A673 (cell line): ENCODE measurements around the gene TECPR1. TPM values are rescaled to one million over a fixed set of nuclear protein-coding genes. Genes with fewer than 3 reads are reported as not detected.
A peak's percentile ranks its signal among the peaks of the same experiment; 100 is the strongest.

Source experiments
- BruUV-seq: library from RNA; stranded (reverse); fragments of 400-500 nt; replicated peaks from 2 replicates; lab custom pipeline; 2021; lab: Mats Ljungman, UMichigan
- CTCF ChIA-PET: fragments of 300-600 bp; sonication (Branson Sonifier 250); formaldehyde crosslinking; loops from one replicate; lab custom pipeline; 2022; ENCODE audit warnings: antibody characterized with exemption; lab: Charles Lee
- POLR2A ChIA-PET: fragments of 300-600 bp; sonication (Branson Sonifier 250); formaldehyde crosslinking; loops from one replicate; lab custom pipeline; 2022; ENCODE audit warnings: antibody characterized with exemption; ENCODE audit not compliant: low non-redundant PET; lab: Charles Lee
- DNase-seq: peaks from one replicate; pipeline ENCODE4 v3.0.0-alpha.2; 2015; ENCODE audit warnings: low spot score
- H3K27ac ChIP-seq: fragments of 200-600 bp; sonication (generic); 2 replicates; pipeline ENCODE4 v1.5.1; 2016; ENCODE audit warnings: mixed run types, low read depth, mild to moderate bottlenecking, mixed read lengths, antibody characterized with exemption, low read length; ENCODE audit not compliant: poor library complexity, severe bottlenecking
- H3K27me3 ChIP-seq: fragments of 200-600 bp; sonication (generic); replicated peaks from 2 replicates; pipeline ENCODE4 v1.6.1; 2017; ENCODE audit warnings: mixed run types, low read depth, mild to moderate bottlenecking, mixed read lengths, antibody characterized with exemption, low read length; ENCODE audit not compliant: insufficient read depth, poor library complexity
- H3K36me3 ChIP-seq: fragments of 200-600 bp; sonication (generic); 2 replicates; pipeline ENCODE4 v1.6.1; 2016; ENCODE audit warnings: mixed run types, mild to moderate bottlenecking, mixed read lengths, antibody characterized with exemption, low read length; ENCODE audit not compliant: insufficient read depth, poor library complexity, severe bottlenecking
- H3K4me1 ChIP-seq: fragments of 200-600 bp; sonication (generic); 2 replicates; pipeline ENCODE4 v1.6.1; 2017; ENCODE audit warnings: mixed run types, mild to moderate bottlenecking, mixed read lengths, antibody characterized with exemption, low read length; ENCODE audit not compliant: insufficient read depth, poor library complexity, severe bottlenecking
- H3K4me3 ChIP-seq: fragments of 200-600 bp; sonication (generic); 2 replicates; pipeline ENCODE4 v1.5.1; 2016; ENCODE audit warnings: low read depth, mixed run types, mild to moderate bottlenecking, mixed read lengths, low read length; ENCODE audit not compliant: poor library complexity, severe bottlenecking
- H3K9me3 ChIP-seq: fragments of 200-600 bp; sonication (generic); 2 replicates; pipeline ENCODE4 v1.6.1; 2016; ENCODE audit warnings: mixed run types, low read depth, mild to moderate bottlenecking, mixed read lengths, antibody characterized with exemption, low read length; ENCODE audit not compliant: poor library complexity, severe bottlenecking
- EZH2 ChIP-seq: fragments of 200-600 bp; sonication (generic); IDR thresholded peaks from 2 replicates; pipeline ENCODE4 v1.6.1; 2017; ENCODE audit warnings: borderline replicate concordance, low read depth, mild to moderate bottlenecking, mixed read lengths, antibody characterized with exemption, low read length; ENCODE audit not compliant: poor library complexity, severe bottlenecking
- intact Hi-C: fragments of 100-400 bp; cut with micrococcal nuclease; formaldehyde crosslinking; loops from one replicate; pipeline ENCODE4 v1.10.0; 2022; ENCODE audit not compliant: unreplicated experiment
- total RNA-seq: library from RNA; stranded (reverse); gene quantifications from 2 replicates; pipeline ENCODE4 v1.2.3, GENCODE V29; 2021
- TF ChIP-seq, protein P1 (sequence below): fragments of 300-800, 200-600 bp; sonication (generic); conservative IDR thresholded peaks from 2 replicates; pipeline ENCODE4 v1.5.1; 2017; ENCODE audit warnings: low read depth, mild to moderate bottlenecking, antibody characterized with exemption, low read length, moderate library complexity, mixed read lengths

TECPR1 gene
- total RNA-seq, 1 experiment from 2014 or later = 25.9 TPM

DNA sequence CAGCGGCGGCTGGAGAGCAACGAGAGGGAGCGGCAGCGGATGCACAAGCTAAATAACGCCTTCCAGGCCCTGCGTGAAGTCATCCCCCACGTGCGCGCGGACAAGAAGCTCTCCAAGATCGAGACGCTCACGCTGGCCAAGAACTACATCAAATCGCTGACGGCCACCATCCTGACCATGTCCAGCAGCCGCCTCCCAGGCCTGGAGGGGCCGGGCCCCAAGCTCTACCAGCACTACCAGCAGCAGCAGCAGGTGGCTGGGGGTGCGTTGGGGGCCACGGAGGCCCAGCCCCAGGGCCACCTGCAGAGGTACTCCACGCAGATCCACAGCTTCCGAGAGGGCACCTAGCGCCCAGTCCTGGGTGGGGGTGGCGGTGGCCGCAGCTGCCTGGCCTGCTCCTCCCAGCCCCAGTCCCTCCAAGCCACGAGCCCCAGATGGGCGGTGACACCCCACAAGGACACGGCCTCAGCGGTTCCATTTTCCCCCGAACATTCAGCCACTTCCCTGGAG lies 39.4 kb downstream of the TECPR1 start:
- no peak for TF ChIP-seq EZH2
- TF ChIP-seq, protein P1, sequence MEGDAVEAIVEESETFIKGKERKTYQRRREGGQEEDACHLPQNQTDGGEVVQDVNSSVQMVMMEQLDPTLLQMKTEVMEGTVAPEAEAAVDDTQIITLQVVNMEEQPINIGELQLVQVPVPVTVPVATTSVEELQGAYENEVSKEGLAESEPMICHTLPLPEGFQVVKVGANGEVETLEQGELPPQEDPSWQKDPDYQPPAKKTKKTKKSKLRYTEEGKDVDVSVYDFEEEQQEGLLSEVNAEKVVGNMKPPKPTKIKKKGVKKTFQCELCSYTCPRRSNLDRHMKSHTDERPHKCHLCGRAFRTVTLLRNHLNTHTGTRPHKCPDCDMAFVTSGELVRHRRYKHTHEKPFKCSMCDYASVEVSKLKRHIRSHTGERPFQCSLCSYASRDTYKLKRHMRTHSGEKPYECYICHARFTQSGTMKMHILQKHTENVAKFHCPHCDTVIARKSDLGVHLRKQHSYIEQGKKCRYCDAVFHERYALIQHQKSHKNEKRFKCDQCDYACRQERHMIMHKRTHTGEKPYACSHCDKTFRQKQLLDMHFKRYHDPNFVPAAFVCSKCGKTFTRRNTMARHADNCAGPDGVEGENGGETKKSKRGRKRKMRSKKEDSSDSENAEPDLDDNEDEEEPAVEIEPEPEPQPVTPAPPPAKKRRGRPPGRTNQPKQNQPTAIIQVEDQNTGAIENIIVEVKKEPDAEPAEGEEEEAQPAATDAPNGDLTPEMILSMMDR = no peak
- Histone ChIP-seq H3K4me1 (no peaks in the 10 kb centered on the region), H3K27ac (no peak overlapping the region), H3K27me3 (no peaks in the 10 kb centered on the region), H3K36me3 (no peaks in the 10 kb centered on the region), H3K9me3 (no peaks in the 10 kb centered on the region), H3K4me3 (no peak overlapping the region)
- POLR2A ChIA-PET = no interaction called here
- DNase-seq = no peak
- BruUV-seq = no TSS peak
- intact Hi-C loops = no loop called here
- CTCF ChIA-PET = no interaction called here

DNA sequence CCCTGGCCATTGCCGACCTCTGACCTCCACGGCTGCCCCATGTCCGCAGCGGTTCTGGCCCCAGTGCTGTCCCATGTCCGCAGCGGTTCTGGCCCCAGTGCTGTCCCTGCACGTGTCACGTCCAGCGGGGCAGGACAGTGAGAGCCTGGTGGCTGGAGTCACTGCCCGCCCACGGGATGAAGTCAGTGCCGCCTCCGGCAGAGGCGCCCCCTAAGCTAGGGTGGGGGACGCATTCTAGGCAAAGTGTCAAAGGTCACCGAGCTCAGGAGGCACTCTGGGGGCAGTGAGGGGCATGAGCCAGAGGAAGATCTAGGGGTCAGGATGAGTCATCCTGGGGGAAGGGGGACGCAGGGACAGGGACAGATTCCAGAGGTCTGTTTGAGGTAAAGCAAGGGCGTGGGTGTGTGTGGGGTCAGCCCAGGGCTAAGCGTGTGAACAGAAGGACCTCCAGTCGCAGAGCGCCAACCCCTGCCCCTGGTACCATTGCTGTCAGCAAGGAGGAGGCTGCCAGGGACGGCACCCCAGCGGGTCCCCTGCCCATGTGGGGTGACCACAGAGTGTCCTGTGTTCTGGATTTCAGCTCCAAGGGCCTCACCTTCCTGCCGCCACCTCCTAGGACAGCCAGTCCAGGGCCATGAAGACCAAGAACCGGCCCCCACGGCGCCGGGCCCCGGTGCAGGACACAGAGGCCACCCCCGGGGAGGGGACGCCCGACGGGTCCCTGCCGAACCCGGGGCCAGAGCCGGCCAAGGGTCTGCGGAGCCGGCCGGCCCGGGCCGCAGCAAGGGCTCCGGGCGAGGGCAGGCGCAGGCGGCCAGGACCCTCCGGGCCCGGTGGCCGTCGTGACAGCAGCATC lies 40.1 kb downstream of the TECPR1 start:
- H3K36me3 ChIP-seq = peaks cover 3% of the 10 kb centered on the region
- no peak for TF ChIP-seq EZH2
- TF ChIP-seq, protein P1 = no peak
- DNase-seq = no peak
- intact Hi-C loops = no loop called here
- no peaks in the 10 kb centered on the region for H3K9me3 ChIP-seq
- ChIA-PET CTCF (no interaction called here), POLR2A (no interaction called here)
- H3K4me1 ChIP-seq = no peaks in the 10 kb centered on the region
- H3K27ac ChIP-seq = no peak overlapping the region
- BruUV-seq = no TSS peak
- no peaks in the 10 kb centered on the region for H3K27me3 ChIP-seq
- peak overlapping the region; percentile 42 for H3K4me3 ChIP-seq

DNA sequence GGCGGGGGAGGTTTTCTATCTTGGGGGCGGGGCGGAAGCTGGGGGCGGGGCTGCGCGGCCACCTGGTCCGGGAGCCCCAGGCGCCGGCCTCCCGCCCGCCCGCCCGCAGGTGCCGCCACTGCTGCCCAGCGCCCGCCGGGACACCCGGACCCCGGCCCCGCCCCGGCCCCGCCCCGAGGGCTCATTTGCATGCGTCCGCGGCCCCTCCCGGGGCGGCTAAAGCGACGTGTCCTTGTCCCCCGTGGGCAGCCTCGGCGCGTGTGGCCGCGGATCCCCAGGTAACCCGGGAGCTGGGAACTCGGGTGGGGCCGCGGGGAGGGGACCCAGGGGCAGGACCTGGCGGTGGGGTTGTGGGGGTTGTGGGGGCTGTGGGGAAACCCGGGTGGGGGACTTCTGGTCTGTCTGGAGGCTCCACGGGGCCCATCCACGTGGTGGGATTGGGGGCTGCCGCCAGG lies 40.8 kb downstream of the TECPR1 start, which contains the start of gene BHLHA15:
Gene BHLHA15, plus strand, starts transcription at position 219 of the 455 bp plus-strand sequence. CDS start 871 bp downstream, outside the sequence.
- Histone ChIP-seq H3K36me3 (peaks cover 6% of the 10 kb centered on the region), H3K4me3 (peak within 1 kb of the TSS; percentile 42), H3K27ac (no peak within 1 kb of the TSS), H3K4me1 (no peaks in the 10 kb centered on the region), H3K27me3 (no peaks in the 10 kb centered on the region), H3K9me3 (no peaks in the 10 kb centered on the region)
- no TSS peak for BruUV-seq
- ChIA-PET CTCF (no interaction called here), POLR2A (no interaction called here)
- intact Hi-C loops = no loop called here
- no peak for TF ChIP-seq EZH2
- TF ChIP-seq, protein P1 = no peak
- DNase-seq = peak; percentile 31
